SJCRH30 (cell line): ENCODE data around the gene COL25A1. TPM values are rescaled to one million over a fixed set of nuclear protein-coding genes. Genes with fewer than 3 reads are reported as not detected.

Experiments used
- DNase-seq, 2 experiments: peaks; one replicate each; pipeline ENCODE4 v3.0.0-alpha.2; 2015 to 2020
- H3K27ac ChIP-seq: fragments of 250-450 bp; sonication (Bioruptor Pico); 2 replicates; pipeline ENCODE4 v1.5.1; 2020; ENCODE audit warnings: mild to moderate bottlenecking, moderate library complexity
- H3K27me3 ChIP-seq: fragments of 250-450 bp; sonication (Bioruptor Pico); 2 replicates; pipeline ENCODE4 v1.5.1; 2020; ENCODE audit warnings: mild to moderate bottlenecking, moderate library complexity
- H3K36me3 ChIP-seq: fragments of 250-450 bp; sonication (Bioruptor Pico); 2 replicates; pipeline ENCODE4 v1.5.1; 2020; ENCODE audit warnings: mild to moderate bottlenecking, moderate library complexity
- H3K4me1 ChIP-seq: fragments of 250-450 bp; sonication (Bioruptor Pico); 2 replicates; pipeline ENCODE4 v1.5.1; 2020; ENCODE audit warnings: mild to moderate bottlenecking, moderate library complexity
- H3K4me3 ChIP-seq: fragments of 250-450 bp; sonication (Bioruptor Pico); 2 replicates; pipeline ENCODE4 v1.5.1; 2020; ENCODE audit warnings: mild to moderate bottlenecking, moderate library complexity
- H3K9me3 ChIP-seq: fragments of 250-450 bp; sonication (Bioruptor Pico); replicated peaks from 2 replicates; pipeline ENCODE4 v1.5.1; 2020; ENCODE audit warnings: mild to moderate bottlenecking, moderate library complexity
- total RNA-seq: library from RNA; depleted of rRNA; stranded (reverse); fragments of >200 nt; shearing (Covaris generic); gene quantifications from 2 replicates; pipeline ENCODE4 v1.2.3, GENCODE V29; 2014

The COL25A1 gene
- total RNA-seq, 1 experiment from 2014 or later: 13.2 TPM

DNA sequence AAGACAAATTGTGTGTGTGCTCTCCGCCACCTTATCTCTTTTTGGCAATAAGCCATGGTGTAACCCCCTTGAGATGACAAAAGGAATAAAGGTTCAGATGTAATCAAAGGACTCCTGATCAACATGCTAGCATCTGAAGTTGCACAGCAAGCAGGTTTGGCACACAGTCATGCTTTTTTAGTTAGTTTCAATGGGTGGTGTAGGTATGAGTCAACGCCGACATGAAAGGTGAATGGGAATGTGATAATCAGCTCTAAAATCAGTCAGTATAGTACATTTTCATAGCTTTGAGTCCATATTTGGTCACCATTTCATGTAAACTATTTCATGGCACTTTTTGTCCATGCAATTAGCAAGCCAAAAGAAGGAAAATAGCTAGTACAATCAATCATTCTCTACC lies 489.2 kb downstream of the COL25A1 start:
- Histone ChIP-seq H3K36me3 (no peaks in the 10 kb centered on the region), H3K4me3 (no peak overlapping the region), H3K4me1 (no peaks in the 10 kb centered on the region), H3K9me3 (no peaks in the 10 kb centered on the region), H3K27ac (no peak overlapping the region), H3K27me3 (no peaks in the 10 kb centered on the region)
- no peak for DNase-seq

DNA sequence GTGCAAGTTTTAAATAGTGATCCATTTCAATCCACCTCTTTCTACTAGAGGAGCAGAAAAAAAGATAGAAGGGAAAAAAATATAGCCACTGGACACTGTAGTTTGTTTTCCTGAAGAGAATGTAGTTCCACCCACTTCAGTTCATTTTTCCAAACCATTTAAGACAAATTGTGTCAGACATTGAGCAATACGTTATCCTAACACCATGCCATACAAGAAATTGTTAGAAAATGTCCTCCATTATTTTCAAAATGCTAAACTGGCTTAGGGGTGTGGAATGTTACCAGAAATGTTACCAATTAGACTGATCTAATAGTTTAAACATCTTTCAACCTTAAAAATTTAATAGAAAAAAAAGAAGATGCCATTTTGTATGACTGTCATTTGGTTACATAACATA lies 491.0 kb downstream of the COL25A1 start:
- Histone ChIP-seq H3K36me3 (no peaks in the 10 kb centered on the region), H3K27me3 (no peaks in the 10 kb centered on the region), H3K9me3 (no peaks in the 10 kb centered on the region), H3K4me1 (no peaks in the 10 kb centered on the region), H3K27ac (no peak overlapping the region), H3K4me3 (no peak overlapping the region)
- no peak for DNase-seq

GRCh38 chr4:108810087-108810486 lies 492.4 kb downstream of the COL25A1 start:
- Histone ChIP-seq H3K4me1 (no peaks in the 10 kb centered on the region), H3K27ac (no peak overlapping the region), H3K36me3 (no peaks in the 10 kb centered on the region), H3K4me3 (no peak overlapping the region), H3K9me3 (no peaks in the 10 kb centered on the region), H3K27me3 (no peaks in the 10 kb centered on the region)
- DNase-seq: no peak

DNA sequence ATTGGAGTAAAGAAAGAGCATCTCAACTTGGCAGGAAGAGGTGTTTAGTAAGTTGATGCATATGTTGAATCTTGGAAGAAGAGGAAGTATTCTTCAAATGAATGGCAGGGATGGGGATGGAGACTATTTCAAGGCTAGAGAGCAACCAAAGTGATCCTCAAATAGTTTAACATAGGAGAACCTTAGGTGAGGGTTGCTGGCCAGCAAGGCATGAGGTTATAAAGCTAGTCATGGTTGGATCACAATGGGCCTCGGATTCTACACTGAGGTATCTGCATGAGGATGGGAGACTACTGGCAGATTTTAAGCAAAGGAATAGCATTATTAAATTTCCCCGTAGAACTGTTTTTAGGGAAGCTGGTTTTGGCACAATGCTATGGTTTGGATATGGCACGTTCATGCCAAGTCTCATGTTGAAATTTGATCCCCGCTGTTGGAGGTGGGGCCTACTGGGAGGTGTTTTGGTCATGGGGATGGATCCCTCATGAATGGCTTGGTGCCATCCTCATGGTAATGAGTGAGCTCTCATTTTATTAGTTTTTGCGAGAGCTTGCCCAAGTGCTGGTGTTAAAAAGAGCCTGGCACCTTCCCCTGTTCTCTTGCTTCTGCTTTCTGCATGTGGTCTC lies 497.7 kb downstream of the COL25A1 start:
- no peak for DNase-seq
- H3K9me3 ChIP-seq: no peaks in the 10 kb centered on the region

GRCh38 chr4:108799306-108799705 lies 503.2 kb downstream of the COL25A1 start:
- H3K4me3 ChIP-seq: no peak overlapping the region
- H3K4me1 ChIP-seq: no peaks in the 10 kb centered on the region
- H3K27me3 ChIP-seq: no peaks in the 10 kb centered on the region
- H3K36me3 ChIP-seq: no peaks in the 10 kb centered on the region
- H3K27ac ChIP-seq: no peak overlapping the region
- H3K9me3 ChIP-seq: no peaks in the 10 kb centered on the region
- no peak for DNase-seq

More for the DNA sequence above, 497.7 kb downstream of the COL25A1 start:
- no peak overlapping the region for H3K27ac ChIP-seq
- no peak overlapping the region for H3K4me3 ChIP-seq
- H3K4me1 ChIP-seq: no peaks in the 10 kb centered on the region
- H3K27me3 ChIP-seq: no peaks in the 10 kb centered on the region
- no peaks in the 10 kb centered on the region for H3K36me3 ChIP-seq

DNA sequence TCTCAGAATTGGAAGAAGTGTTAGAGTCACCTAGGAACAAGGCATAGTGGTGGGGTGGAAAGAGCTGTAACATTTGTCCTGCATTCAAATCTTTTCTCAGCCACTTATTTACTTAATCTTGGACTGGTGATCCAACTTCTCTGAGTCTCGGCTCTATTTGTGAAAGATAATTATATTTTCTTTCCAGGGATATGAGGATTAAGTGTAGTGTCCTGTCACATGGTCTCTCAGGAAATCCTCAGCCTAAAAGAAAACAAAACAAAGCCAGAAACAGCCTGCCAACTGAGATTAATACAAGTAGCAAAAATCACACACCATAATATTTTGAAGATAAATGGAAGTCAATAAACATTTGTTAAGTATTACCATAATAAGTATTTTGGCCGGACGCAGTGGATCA lies 506.3 kb downstream of the COL25A1 start:
- H3K27me3 ChIP-seq: no peaks in the 10 kb centered on the region
- H3K27ac ChIP-seq: no peak overlapping the region
- DNase-seq: peak in 1 of 2 experiments; percentile 11
- H3K36me3 ChIP-seq: no peaks in the 10 kb centered on the region
- no peak overlapping the region for H3K4me3 ChIP-seq
- no peaks in the 10 kb centered on the region for H3K9me3 ChIP-seq
- no peaks in the 10 kb centered on the region for H3K4me1 ChIP-seq

GRCh38 chr4:108795733-108796132 lies 506.7 kb downstream of the COL25A1 start:
- H3K27me3 ChIP-seq: no peaks in the 10 kb centered on the region
- no peak for DNase-seq
- H3K9me3 ChIP-seq: no peaks in the 10 kb centered on the region
- no peaks in the 10 kb centered on the region for H3K4me1 ChIP-seq
- no peak overlapping the region for H3K27ac ChIP-seq
- no peaks in the 10 kb centered on the region for H3K36me3 ChIP-seq
- H3K4me3 ChIP-seq: no peak overlapping the region

GRCh38 chr4:108794136-108794535 lies 508.3 kb downstream of the COL25A1 start:
- no peaks in the 10 kb centered on the region for H3K36me3 ChIP-seq
- no peaks in the 10 kb centered on the region for H3K4me1 ChIP-seq
- no peak overlapping the region for H3K4me3 ChIP-seq
- H3K27ac ChIP-seq: no peak overlapping the region
- DNase-seq: no peak
- no peaks in the 10 kb centered on the region for H3K27me3 ChIP-seq
- no peaks in the 10 kb centered on the region for H3K9me3 ChIP-seq

DNA sequence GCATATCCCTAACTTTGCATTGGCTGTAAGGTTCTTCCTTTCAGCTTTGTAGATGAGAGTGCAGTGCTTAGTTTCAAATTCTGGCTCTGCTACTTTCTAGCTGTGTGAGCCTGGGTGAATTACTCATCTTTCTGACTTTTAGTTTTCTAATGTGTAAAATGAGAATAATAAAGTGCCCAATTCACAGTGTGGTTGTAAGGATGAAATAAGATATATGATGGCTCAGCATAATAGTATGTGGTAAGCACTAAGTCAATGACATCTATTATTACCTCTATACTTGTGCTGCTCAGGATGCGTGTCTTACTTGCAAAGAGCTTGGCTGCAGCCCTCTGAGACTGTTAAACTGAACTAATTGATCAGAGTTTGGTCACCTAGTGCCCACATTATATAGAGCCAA lies 509.0 kb downstream of the COL25A1 start:
- Histone ChIP-seq H3K27ac (no peak overlapping the region), H3K9me3 (no peaks in the 10 kb centered on the region), H3K36me3 (no peaks in the 10 kb centered on the region), H3K27me3 (no peaks in the 10 kb centered on the region), H3K4me3 (no peak overlapping the region), H3K4me1 (no peaks in the 10 kb centered on the region)
- DNase-seq: no peak

- no peak overlapping the region for H3K4me3 ChIP-seq
- no peaks in the 10 kb centered on the region for H3K36me3 ChIP-seq
- DNase-seq: no peak
- no peaks in the 10 kb centered on the region for H3K27me3 ChIP-seq
- H3K4me1 ChIP-seq: no peaks in the 10 kb centered on the region
- H3K27ac ChIP-seq: no peak overlapping the region
- H3K9me3 ChIP-seq: no peaks in the 10 kb centered on the region
Observed at GRCh38 chr4:108788731-108789130, 513.7 kb downstream of the COL25A1 start.

DNA sequence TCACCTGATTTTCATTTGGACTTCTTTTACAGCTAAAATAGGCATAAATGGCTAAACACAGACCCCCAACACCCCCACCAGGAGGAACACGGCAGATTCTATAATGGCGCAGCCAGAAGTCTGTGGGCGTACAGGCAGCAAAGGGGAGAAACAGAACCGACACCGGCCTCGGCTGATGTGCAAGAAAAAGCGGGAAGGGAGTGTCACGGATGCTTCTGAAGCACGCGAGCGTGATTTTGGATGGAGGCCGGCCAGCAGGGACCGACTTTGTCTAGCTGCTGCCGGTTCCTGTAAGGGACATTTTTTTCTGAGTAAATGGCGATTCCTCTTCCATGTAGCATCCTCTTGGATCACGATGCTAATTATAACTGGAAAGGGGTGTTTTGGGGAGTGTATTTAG lies 514.7 kb downstream of the COL25A1 start:
- H3K9me3 ChIP-seq: no peaks in the 10 kb centered on the region
- no peaks in the 10 kb centered on the region for H3K27me3 ChIP-seq
- no peaks in the 10 kb centered on the region for H3K36me3 ChIP-seq
- no peak for DNase-seq
- H3K4me3 ChIP-seq: no peak overlapping the region
- no peaks in the 10 kb centered on the region for H3K4me1 ChIP-seq
- H3K27ac ChIP-seq: no peak overlapping the region

DNA sequence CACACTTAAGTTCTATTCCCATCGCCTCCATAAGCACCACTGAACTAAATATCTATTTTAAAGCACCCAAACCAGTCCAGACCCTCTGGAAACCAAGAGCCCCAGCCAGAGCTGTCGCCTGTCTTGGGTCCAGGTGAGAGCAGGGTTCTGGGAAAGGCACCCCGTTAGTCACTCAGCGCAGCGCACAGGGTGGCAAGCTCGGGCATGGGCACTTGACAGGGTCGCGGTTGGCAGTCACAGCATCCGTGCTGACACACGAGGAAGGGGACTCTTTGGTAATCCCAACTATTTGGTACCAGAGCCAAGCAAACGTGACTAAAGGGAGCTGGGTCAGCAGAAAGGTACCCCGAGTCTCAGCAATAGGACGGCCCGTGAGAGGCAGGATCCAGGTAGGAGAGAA lies 515.4 kb downstream of the COL25A1 start:
- Histone ChIP-seq H3K4me3 (no peak overlapping the region), H3K4me1 (no peaks in the 10 kb centered on the region), H3K9me3 (no peaks in the 10 kb centered on the region), H3K36me3 (no peaks in the 10 kb centered on the region), H3K27me3 (no peaks in the 10 kb centered on the region), H3K27ac (no peak overlapping the region)
- DNase-seq: no peak

DNA sequence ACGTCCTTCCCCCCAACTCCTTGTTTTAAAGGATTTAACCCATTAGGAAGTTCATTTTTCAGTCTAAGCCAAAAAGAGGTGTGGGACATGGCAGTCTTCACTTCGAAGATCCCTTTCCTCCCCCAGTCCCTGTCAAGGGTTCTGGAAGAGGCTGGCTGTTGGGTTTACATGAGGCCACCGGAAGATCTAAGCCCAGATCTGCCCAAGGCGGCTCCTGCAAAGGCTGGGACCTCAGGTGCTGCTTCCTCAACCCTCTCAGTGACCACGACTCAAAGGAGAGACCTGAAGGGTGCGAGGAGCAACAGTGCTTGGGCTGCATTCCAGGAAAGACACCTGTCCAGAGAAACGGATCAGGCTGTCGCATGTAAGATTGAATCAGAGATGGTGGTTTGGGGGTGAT lies 516.1 kb downstream of the COL25A1 start:
- Histone ChIP-seq H3K4me3 (no peak overlapping the region), H3K27ac (no peak overlapping the region), H3K27me3 (no peaks in the 10 kb centered on the region), H3K9me3 (no peaks in the 10 kb centered on the region), H3K36me3 (no peaks in the 10 kb centered on the region), H3K4me1 (no peaks in the 10 kb centered on the region)
- DNase-seq: no peak

- Histone ChIP-seq H3K27me3 (no peaks in the 10 kb centered on the region), H3K9me3 (no peaks in the 10 kb centered on the region), H3K36me3 (no peaks in the 10 kb centered on the region), H3K4me3 (no peak overlapping the region), H3K27ac (no peak overlapping the region), H3K4me1 (no peaks in the 10 kb centered on the region)
- DNase-seq: peak in 1 of 2 experiments; percentile 30
Observed at GRCh38 chr4:108783665-108784463, 518.6 kb downstream of the COL25A1 start.

DNA sequence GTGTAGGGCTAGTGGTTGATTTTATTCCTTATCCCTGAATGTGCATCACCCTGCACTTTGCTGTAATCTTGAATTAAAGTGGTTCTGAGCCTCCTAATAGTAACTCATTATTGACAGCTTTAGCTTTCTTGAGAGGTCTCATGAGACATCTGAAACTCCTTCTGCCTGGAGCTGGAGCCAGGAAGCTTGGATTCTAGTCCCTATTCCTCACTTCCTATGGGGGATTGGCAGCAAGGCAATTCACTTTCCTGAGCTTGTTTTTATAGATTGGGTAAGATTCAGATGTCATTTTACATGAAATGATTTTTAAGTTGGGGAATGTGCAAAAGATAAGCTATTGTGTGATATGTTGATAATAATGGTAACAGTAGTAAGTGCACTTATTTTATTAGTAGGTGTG lies 522.5 kb downstream of the COL25A1 start:
- Histone ChIP-seq H3K27me3 (no peaks in the 10 kb centered on the region), H3K4me1 (no peaks in the 10 kb centered on the region), H3K36me3 (no peaks in the 10 kb centered on the region), H3K27ac (no peak overlapping the region), H3K9me3 (no peaks in the 10 kb centered on the region), H3K4me3 (no peak overlapping the region)
- no peak for DNase-seq

GRCh38 chr4:108777388-108777787 lies 525.1 kb downstream of the COL25A1 start:
- no peaks in the 10 kb centered on the region for H3K27me3 ChIP-seq
- no peak for DNase-seq
- no peak overlapping the region for H3K27ac ChIP-seq
- no peaks in the 10 kb centered on the region for H3K9me3 ChIP-seq
- no peak overlapping the region for H3K4me3 ChIP-seq
- H3K4me1 ChIP-seq: no peaks in the 10 kb centered on the region
- H3K36me3 ChIP-seq: no peaks in the 10 kb centered on the region
